SK-N-SH (cell line): ENCODE measurements around the gene PPP2R3B. TPM values are rescaled to one million over a fixed set of nuclear protein-coding genes. Genes with fewer than 3 reads are reported as not detected.

Experiments
- CTCF ChIA-PET: fragments of 300-600, 350-600 bp; formaldehyde crosslinking; extraction: SDS; loops from one replicate; lab custom pipeline; 2021; lab: Yijun Ruan, JAX
- POLR2A ChIA-PET: fragments of 350-600 bp; sonication (Branson Sonifier 250); formaldehyde crosslinking; extraction: SDS; loops from one replicate; lab custom pipeline; 2020; ENCODE audit warnings: antibody characterized with exemption, inconsistent platforms; lab: Yijun Ruan, JAX
- DNase-seq: peaks from one replicate; pipeline ENCODE4 v3.0.0; 2012
- H2AFZ ChIP-seq: fragments of 200-600 bp; sonication (generic); 2 replicates; pipeline ENCODE4 v1.8.1; 2016; ENCODE audit warnings: antibody characterized with exemption, mild to moderate bottlenecking, low read depth
- H3F3A ChIP-seq: fragments of 200-600 bp; sonication (generic); replicated peaks from 2 replicates; pipeline ENCODE3; 2016; ENCODE audit warnings: antibody characterized with exemption, mild to moderate bottlenecking; ENCODE audit not compliant: insufficient read depth
- H3K27ac ChIP-seq, 2 experiments: fragments of 200-500 bp in 1 of 2; fragments of 200-600 bp in 1 of 2; sonication (Bioruptor generic) in 1 of 2; sonication (generic), shearing (Covaris generic) in 1 of 2; 2 replicates each; pipeline versions ENCODE4 v1.5.1 to v1.6.1; 2014 to 2016; ENCODE audit warnings: low read depth in 2 of 2, inconsistent platforms in 1 of 2, low read length in 1 of 2, mild to moderate bottlenecking in 1 of 2, mixed read lengths in 1 of 2
- H3K27me3 ChIP-seq: fragments of 200-600 bp; sonication (generic), shearing (Covaris generic); 2 replicates; pipeline ENCODE4 v1.6.1; 2016; ENCODE audit warnings: mixed run types; ENCODE audit not compliant: insufficient read depth
- H3K36me3 ChIP-seq, 2 experiments: fragments of 200-500 bp in 1 of 2; fragments of 200-600 bp in 1 of 2; sonication (Bioruptor generic) in 1 of 2; sonication (generic) in 1 of 2; replicated peaks in 1 of 2; 2 replicates each; pipeline versions ENCODE3 to v1.5.1; 2014 to 2016; ENCODE audit warnings: low read length in 1 of 2, mild to moderate bottlenecking in 1 of 2; ENCODE audit not compliant: insufficient read depth in 2 of 2, control insufficient read depth in 1 of 2
- H3K4me1 ChIP-seq, 2 experiments: fragments of 200-500 bp in 1 of 2; fragments of 200-600 bp in 1 of 2; sonication (Bioruptor generic) in 1 of 2; sonication (generic), shearing (Covaris generic) in 1 of 2; 2 replicates each; pipeline versions ENCODE4 v1.5.1 to v1.6.1; 2014 to 2016; ENCODE audit warnings: low read depth in 1 of 2, low read length in 1 of 2, mixed run types in 1 of 2; ENCODE audit not compliant: insufficient read depth in 2 of 2, control insufficient read depth in 1 of 2
- H3K4me2 ChIP-seq: fragments of 200-600 bp; sonication (generic), shearing (Covaris generic); 2 replicates; pipeline ENCODE4 v1.6.1; 2017; ENCODE audit warnings: mixed run types
- H3K4me3 ChIP-seq, 2 experiments: fragments of 200-500 bp in 1 of 2; fragments of 200-600 bp in 1 of 2; sonication (Bioruptor generic) in 1 of 2; sonication (generic), shearing (Covaris generic) in 1 of 2; 2 replicates each; pipeline versions ENCODE4 v1.5.1 to v1.8.1; 2014 to 2016; ENCODE audit warnings: low read depth in 2 of 2, inconsistent platforms in 1 of 2, low read length in 1 of 2, mild to moderate bottlenecking in 1 of 2, mixed read lengths in 1 of 2, moderate library complexity in 1 of 2
- H3K79me2 ChIP-seq: fragments of 200-600 bp; sonication (generic); 2 replicates; pipeline ENCODE4 v1.8.1; 2017; ENCODE audit warnings: mild to moderate bottlenecking; ENCODE audit not compliant: insufficient read depth
- H3K9ac ChIP-seq: fragments of 200-600 bp; sonication (generic); 2 replicates; pipeline ENCODE4 v1.6.1; 2017; ENCODE audit warnings: mixed run types
- H3K9me2 ChIP-seq: fragments of 200-600 bp; sonication (generic); 2 replicates; pipeline ENCODE4 v1.6.1; 2017; ENCODE audit warnings: mixed run types
- H3K9me3 ChIP-seq: fragments of 200-600 bp; sonication (generic); 2 replicates; pipeline ENCODE4 v1.6.1; 2017; ENCODE audit warnings: mixed run types, mild to moderate bottlenecking, moderate library complexity
- H4K20me1 ChIP-seq: fragments of 200-600 bp; sonication (generic); 2 replicates; pipeline ENCODE4 v1.6.1; 2017; ENCODE audit warnings: mild to moderate bottlenecking, mixed run types; ENCODE audit not compliant: insufficient read depth
- CTCF ChIP-seq: fragments of 200-600 bp; sonication (generic); IDR thresholded peaks from 2 replicates; pipeline ENCODE4 v1.6.1; 2017; ENCODE audit warnings: antibody characterized with exemption, mild to moderate bottlenecking, moderate library complexity
- FOSL2 ChIP-seq: IDR thresholded peaks from 2 replicates; pipeline ENCODE4 v1.4.0; 2012; ENCODE audit warnings: low read depth, mild to moderate bottlenecking, moderate library complexity, borderline replicate concordance
- FOXJ3 ChIP-seq: sonication (generic); formaldehyde crosslinking; IDR thresholded peaks from 2 replicates; pipeline ENCODE4 v1.5.1; 2020; ENCODE audit warnings: mild to moderate bottlenecking, missing genetic modification reagents
- GATA2 ChIP-seq: sonication (generic); formaldehyde crosslinking; IDR thresholded peaks from 2 replicates; pipeline ENCODE4 v1.5.0; 2020; ENCODE audit warnings: mild to moderate bottlenecking, missing genetic modification reagents
- IRF3 ChIP-seq: fragments of 150-350 bp; IDR thresholded peaks from 2 replicates; pipeline ENCODE4 v1.6.1; 2016; ENCODE audit warnings: mild to moderate bottlenecking, low read depth, low read length
- MXI1 ChIP-seq: IDR thresholded peaks from 2 replicates; pipeline ENCODE4 v1.6.1; 2012; ENCODE audit warnings: mild to moderate bottlenecking, low read depth, low read length, improper control_type of control experiment
- RAD21 ChIP-seq: IDR thresholded peaks from 2 replicates; pipeline ENCODE4 v1.6.1; 2012; ENCODE audit warnings: mild to moderate bottlenecking, low read length
- SIN3A ChIP-seq: IDR thresholded peaks from 2 replicates; pipeline ENCODE4 v1.6.1; 2012; ENCODE audit warnings: low read depth, mild to moderate bottlenecking, low read length, moderate library complexity, borderline replicate concordance
- SMC3 ChIP-seq: IDR thresholded peaks from 2 replicates; pipeline ENCODE4 v1.6.1; 2012; ENCODE audit warnings: low read depth, low read length, improper control_type of control experiment
- USF1 ChIP-seq: IDR thresholded peaks from 2 replicates; pipeline ENCODE4 v1.4.0; 2012; ENCODE audit warnings: low read depth, borderline replicate concordance
- WGBS: methylation state at CpG from one replicate; pipeline ENCODE4 v1.1.6; 2017; ENCODE audit warnings: low lambda C conversion rate; 5-methylcytosine and 5-hydroxymethylcytosine counted together
- polyA plus RNA-seq, 3 experiments: library from polyadenylated mRNA; depleted of rRNA; stranded (reverse); fragments of >200 nt; gene quantifications; 2 replicates each; pipeline ENCODE4 v1.2.3, GENCODE V29; 2012
- TF ChIP-seq, protein P1 (sequence below): IDR thresholded peaks from 2 replicates; pipeline ENCODE4 v1.6.1; 2012; ENCODE audit warnings: mild to moderate bottlenecking, low read depth, low read length, moderate library complexity

Gene PPP2R3B
- polyA plus RNA-seq, 1 of the 3 experiments (the other 2 are of a cell fraction), result 19.4 TPM

DNA sequence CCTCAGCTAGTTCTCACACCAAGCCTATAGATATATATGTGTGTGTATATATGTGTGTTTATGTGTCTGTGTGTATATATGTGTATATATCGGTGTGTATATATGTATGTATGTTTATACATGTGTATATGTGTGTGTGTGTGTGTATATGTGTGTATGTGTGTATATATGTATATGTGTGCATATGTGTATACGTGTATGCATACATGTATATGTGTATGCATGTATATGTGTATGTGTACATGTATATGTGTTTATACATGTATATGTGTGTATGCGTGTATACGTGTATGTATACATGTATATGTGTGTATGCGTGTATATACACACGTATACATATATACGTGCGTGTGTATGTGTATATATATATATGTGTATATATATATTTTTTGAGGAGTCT lies 86.4 kb downstream of the PPP2R3B start (continued):
- TF ChIP-seq, protein P1, sequence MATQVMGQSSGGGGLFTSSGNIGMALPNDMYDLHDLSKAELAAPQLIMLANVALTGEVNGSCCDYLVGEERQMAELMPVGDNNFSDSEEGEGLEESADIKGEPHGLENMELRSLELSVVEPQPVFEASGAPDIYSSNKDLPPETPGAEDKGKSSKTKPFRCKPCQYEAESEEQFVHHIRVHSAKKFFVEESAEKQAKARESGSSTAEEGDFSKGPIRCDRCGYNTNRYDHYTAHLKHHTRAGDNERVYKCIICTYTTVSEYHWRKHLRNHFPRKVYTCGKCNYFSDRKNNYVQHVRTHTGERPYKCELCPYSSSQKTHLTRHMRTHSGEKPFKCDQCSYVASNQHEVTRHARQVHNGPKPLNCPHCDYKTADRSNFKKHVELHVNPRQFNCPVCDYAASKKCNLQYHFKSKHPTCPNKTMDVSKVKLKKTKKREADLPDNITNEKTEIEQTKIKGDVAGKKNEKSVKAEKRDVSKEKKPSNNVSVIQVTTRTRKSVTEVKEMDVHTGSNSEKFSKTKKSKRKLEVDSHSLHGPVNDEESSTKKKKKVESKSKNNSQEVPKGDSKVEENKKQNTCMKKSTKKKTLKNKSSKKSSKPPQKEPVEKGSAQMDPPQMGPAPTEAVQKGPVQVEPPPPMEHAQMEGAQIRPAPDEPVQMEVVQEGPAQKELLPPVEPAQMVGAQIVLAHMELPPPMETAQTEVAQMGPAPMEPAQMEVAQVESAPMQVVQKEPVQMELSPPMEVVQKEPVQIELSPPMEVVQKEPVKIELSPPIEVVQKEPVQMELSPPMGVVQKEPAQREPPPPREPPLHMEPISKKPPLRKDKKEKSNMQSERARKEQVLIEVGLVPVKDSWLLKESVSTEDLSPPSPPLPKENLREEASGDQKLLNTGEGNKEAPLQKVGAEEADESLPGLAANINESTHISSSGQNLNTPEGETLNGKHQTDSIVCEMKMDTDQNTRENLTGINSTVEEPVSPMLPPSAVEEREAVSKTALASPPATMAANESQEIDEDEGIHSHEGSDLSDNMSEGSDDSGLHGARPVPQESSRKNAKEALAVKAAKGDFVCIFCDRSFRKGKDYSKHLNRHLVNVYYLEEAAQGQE, result no peak
- TF ChIP-seq MXI1 (no peak), FOSL2 (no peak)

DNA sequence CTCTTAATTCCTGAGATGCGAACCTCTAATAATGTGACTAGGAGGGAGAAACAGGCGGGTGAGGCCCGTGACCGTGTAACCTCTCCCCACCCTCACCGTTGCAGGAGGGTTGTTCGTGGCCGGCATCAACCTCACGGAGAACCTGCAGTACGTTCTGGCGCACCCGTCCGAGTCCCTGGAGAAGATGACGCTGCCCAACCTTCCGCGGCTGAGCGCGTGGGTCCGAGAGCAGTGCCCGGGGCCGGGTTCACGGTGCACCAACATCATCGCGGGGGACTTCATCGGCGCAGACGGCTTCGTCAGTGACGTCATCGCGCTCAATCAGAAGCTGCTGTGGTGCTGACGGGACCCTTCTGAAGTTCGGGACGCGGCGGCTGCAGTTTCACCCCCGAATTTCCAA lies 87.7 kb downstream of the PPP2R3B start:
- Histone ChIP-seq H3K9me2 (no peaks in the 10 kb centered on the region), H3K4me3 (no peak overlapping the region), H3K4me1 (no peaks in the 10 kb centered on the region)
- TF ChIP-seq SIN3A (no peak), CTCF (no peak), SMC3 (no peak), FOXJ3 (CRISPR knock-in tag) (no peak), RAD21 (no peak), IRF3 (no peak), GATA2 (CRISPR knock-in tag) (no peak), USF1 (no peak)
- TF ChIP-seq, all 33 proteins: peak for 0
- POLR2A ChIA-PET, result no interaction called here
- Histone ChIP-seq H3K27me3 (no peaks in the 10 kb centered on the region), H3F3A (peaks cover 6% of the 10 kb centered on the region), H3K36me3 (peaks cover 6% of the 10 kb centered on the region in 2 experiments), H3K27ac (no peak overlapping the region), H3K9me3 (no peaks in the 10 kb centered on the region), H3K9ac (no peak overlapping the region), H2AFZ (no peak overlapping the region), H3K4me2 (no peak overlapping the region), H4K20me1 (no peaks in the 10 kb centered on the region), H3K79me2 (no peaks in the 10 kb centered on the region)
- no peak for DNase-seq
- CTCF ChIA-PET, result no interaction called here
- WGBS, result 96% methylated on average over 29 of the region's 36 CpGs
